GM18861 (cell line): ENCODE data around the gene MIPOL1.
"Not testable (repeated sequence)": the region's sequence is repeated elsewhere in the genome, so short reads cannot be mapped to it uniquely, and the experiment has no call there.

Experiments
- ATAC-seq: cut with Tn5 transposase; IDR thresholded peaks from one replicate; pipeline ENCODE4 v1.9.1; 2021; ENCODE audit not compliant: unreplicated experiment

Gene MIPOL1

GRCh38 chr14:37512173-37512572, 314.4 kb downstream of the MIPOL1 start:
- no peak for ATAC-seq

- ATAC-seq: no peak
Observed at GRCh38 chr14:37515771-37516170, 318.0 kb downstream of the MIPOL1 start.

DNA sequence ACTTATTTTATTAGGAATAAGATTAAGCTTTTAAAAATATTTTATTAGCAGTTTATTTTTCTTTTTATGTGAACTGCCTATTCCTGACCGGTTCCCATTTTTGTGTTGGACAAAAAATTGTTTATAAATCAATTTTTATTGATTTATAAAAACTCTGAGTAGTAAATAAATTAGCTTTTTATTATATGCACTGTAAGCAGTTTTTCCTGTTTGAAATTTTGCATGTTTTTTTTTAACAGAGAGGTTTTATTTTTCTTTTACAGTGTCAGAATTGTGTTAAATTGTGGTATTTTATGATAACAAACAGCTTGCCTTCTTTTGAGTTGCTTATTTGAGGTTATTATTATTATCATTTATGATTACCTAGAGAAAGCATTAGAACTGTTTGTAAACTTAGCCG, 329.3 kb downstream of the MIPOL1 start:
- ATAC-seq: no peak

GRCh38 chr14:37539992-37540391, 342.3 kb downstream of the MIPOL1 start:
- no peak for ATAC-seq

DNA sequence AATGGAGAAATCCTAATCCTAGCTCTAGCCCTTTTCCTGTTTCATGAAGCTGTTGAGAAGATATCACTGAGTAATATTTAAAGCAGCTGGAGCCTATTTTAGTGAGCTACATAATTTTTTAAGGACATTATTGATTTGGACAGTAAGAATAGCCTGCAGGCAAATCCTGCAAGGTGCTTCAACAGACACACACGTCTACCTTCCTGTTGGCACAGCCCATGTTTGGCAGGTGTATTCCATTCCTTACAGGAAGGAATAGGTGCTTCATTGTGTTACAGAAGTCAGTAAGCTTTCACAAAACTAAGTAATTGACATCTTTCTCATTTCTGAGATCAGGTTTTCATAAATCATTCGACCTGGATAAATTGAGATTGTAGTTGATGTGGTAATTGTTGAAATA, 346.7 kb downstream of the MIPOL1 start:
- no peak for ATAC-seq

GRCh38 chr14:37545174-37545573, 347.4 kb downstream of the MIPOL1 start:
- no peak for ATAC-seq

GRCh38 chr14:37546621-37547447, 349.1 kb downstream of the MIPOL1 start:
- ATAC-seq: no peak

GRCh38 chr14:37550511-37550910, 352.8 kb downstream of the MIPOL1 start:
- no peak for ATAC-seq

GRCh38 chr14:37551119-37551518, 353.4 kb downstream of the MIPOL1 start:
- no peak for ATAC-seq

GRCh38 chr14:37553935-37554550, 356.3 kb downstream of the MIPOL1 start:
- no peak for ATAC-seq

DNA sequence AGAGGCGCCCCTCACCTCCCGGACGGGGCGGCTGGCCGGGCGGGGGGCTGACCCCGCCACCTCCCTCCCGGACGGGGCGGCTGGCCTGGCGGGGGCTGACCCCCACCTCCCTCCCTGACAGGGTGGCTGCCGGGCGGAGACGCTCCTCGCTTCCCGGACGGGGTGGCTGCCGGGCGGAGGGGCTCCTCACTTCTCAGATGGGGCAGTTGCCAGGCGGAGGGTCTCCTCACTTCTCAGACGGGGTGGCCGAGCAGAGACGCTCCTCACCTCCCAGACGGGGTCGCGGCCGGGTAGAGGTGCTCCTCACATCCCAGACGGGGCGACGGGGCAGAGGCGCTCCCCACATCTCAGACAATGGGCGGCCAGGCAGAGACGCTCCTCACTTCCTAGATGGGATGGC, 357.9 kb downstream of the MIPOL1 start:
- not testable (repeated sequence) for ATAC-seq

DNA sequence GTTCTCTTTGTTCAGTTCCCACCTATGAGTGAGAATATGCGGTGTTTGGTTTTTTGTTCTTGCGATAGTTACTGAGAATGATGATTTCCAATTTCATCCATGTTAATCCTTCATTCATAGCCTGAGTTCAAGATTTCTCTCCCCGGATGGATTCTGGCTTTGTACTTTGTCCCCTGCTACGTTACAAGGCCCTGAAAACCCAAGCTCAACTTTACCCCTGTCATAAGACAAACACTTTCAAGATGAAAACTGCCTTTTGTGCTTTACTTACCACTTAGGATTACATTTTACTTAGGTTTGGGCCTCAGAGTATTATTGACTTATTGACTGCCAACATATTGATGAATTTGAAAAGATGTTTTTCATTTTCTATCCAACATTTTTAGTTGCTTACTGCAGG, 361.0 kb downstream of the MIPOL1 start:
- ATAC-seq: no peak

- no peak for ATAC-seq
Observed at GRCh38 chr14:37559386-37559785, 361.6 kb downstream of the MIPOL1 start.

DNA sequence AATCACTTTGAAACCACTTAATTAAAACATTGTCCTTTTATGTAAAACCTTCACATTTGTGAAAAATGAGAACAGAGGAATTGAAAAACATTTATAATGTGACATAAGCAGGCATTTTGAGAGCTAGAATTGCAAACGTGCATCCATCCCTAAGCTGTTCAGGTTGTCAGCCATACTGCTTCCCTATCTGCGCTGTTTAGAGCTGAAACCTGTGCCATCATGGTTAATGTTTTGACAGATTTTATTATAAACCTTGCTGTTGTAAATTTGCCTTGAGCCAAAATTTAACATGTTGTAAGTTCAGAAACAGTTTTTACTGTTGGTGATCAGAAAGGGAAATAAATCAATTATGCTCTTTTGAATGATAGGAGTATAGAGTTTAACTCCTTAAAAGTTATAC, 365.5 kb downstream of the MIPOL1 start:
- ATAC-seq: no peak

DNA sequence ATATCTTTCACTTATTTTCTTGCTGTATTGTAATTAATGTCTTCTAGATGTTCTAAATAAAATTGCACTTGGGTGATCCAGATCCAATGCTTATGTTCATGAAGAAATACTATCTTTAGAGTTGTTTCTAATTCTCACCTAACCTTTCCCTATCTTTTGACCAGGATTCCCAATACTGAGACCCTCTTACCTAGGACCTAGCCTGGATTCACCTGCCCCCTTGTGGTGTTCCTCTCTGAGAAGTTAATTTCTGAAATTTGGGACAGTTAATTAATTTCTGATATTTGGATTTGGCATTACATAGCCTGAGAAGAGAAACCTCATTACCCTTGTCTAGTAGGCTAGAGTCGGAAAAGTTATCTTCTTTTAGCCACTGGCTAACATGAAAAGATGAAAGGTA, 367.8 kb downstream of the MIPOL1 start:
- no peak for ATAC-seq

DNA sequence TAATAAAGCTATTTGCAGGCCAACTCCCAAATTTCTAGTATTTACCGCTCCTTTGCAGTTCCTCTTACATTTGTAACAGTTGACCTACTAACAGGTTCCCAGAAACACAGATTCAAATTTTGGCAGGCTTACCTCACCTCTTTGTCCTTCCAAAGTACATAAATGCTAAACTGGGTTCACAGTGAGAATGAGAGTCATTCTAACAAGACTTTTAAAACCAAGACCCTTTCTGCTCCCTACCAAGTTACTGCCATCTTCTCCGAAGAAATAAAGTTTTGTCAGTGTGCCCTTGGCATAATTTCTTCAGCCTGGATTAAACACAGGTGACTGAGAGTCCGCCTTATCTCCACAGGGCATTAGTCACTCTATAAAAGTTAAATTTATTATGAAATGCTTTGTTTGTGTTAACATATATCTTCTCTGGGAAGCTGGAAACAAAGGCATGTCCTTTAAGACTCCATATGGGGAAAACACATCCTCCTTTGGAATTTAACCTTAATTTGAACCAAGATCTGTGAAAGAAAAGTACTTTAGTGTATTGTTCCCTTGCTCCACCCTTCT, 369.2 kb downstream of the MIPOL1 start:
- no peak for ATAC-seq

DNA sequence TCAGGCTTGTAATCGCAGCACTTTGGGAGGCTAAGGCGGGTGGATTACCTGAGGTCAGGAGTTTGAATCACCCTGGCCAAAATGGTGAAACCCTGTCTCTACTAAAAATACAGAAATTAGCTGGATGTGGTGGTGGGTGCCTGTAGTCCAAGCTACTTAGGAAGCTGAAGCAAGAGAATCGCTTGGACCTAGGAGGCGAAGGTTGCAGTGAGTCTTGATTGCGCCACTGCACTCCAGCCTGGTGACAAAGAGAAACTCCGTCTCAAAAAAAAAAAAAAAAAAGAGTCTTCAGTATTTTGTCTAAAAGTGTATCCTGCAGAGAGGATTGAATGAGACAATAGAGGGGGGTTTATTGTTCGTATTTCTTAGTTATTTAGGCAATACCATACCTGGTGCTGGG, 372.0 kb downstream of the MIPOL1 start:
- ATAC-seq: no peak

GRCh38 chr14:37571391-37571790, 373.7 kb downstream of the MIPOL1 start:
- no peak for ATAC-seq

GRCh38 chr14:37573356-37573755, 375.6 kb downstream of the MIPOL1 start:
- ATAC-seq: no peak

DNA sequence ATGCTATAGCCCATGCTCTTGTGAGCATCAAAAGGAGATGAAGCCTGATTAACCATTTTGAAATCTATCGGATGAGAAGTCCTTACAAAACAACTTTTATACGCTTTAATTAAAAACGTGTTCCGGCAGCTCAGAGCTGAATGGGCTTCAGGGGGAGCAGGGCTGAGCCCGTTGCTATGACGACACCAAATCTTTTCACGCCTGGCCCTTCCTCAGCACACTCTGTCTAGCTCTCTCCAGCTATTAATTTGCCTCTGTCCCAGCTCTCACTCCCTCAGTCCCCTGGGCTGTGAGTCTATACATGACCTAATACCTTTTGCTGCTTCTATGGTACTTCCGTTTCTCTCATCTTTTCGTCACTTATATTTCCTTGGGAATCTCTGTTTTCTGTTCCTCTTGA, 381.5 kb downstream of the MIPOL1 start:
- no peak for ATAC-seq

DNA sequence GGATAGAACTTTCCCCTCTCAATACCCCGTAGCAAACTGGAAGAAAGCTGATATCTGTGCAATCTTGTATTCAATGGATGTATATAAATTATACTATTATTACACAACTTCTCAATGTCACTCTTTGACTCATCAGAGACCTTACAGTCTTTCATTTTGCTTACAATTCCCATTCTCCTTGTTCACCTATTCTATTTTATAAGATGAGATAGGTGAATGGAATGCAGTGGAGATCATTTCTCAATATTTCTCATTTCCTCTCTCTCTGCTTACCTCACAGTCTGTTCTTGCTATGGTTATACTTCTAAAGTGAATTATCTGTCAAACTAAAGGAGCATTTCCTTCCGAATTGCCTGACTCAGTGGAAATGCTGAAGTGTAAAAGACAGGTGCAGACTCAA, 382.4 kb downstream of the MIPOL1 start:
- ATAC-seq: no peak
